OCI-LY7 (cell line): Measurements from ENCODE around the gene NDUFC1. TPM values are rescaled to one million over a fixed set of nuclear protein-coding genes. Genes with fewer than 3 reads are reported as not detected.
A peak's percentile ranks its signal among the peaks of the same experiment; 100 is the strongest.

Experiments used
- Bru-seq: library from RNA; stranded (reverse); fragments of 400-500 nt; gene quantifications from one replicate; lab custom pipeline; 2021; lab: Mats Ljungman, UMichigan
- BruChase-seq, 2 experiments: library from RNA; stranded (reverse); fragments of 400-500 nt; gene quantifications; one replicate each; lab custom pipeline; 2021; lab: Mats Ljungman, UMichigan
- BruUV-seq: library from RNA; stranded (reverse); fragments of 400-500 nt; replicated peaks from 2 replicates; lab custom pipeline; 2021; lab: Mats Ljungman, UMichigan
- CTCF ChIA-PET: fragments of 300-600 bp; sonication (Branson Sonifier 250); formaldehyde crosslinking; loops from one replicate; lab custom pipeline; 2022; ENCODE audit warnings: antibody characterized with exemption; ENCODE audit not compliant: unreplicated experiment; lab: Charles Lee
- POLR2A ChIA-PET: fragments of 300-600 bp; sonication (Branson Sonifier 250); formaldehyde crosslinking; loops from one replicate; lab custom pipeline; 2022; ENCODE audit warnings: antibody characterized with exemption; lab: Charles Lee
- DNase-seq: peaks from one replicate; pipeline ENCODE4 v3.0.0-alpha.2; 2015; ENCODE audit warnings: low spot score
- H2AFZ ChIP-seq: fragments of 200-600 bp; sonication (generic), shearing (Covaris generic); 2 replicates; pipeline ENCODE4 v1.6.1; 2014; ENCODE audit warnings: mild to moderate bottlenecking, antibody characterized with exemption, low read length, moderate library complexity
- H3K27ac ChIP-seq: fragments of 200-600 bp; sonication (generic); 2 replicates; pipeline ENCODE4 v1.5.1; 2014; ENCODE audit warnings: mixed run types, low read depth, mild to moderate bottlenecking, moderate library complexity, low read length, inconsistent platforms; ENCODE audit not compliant: poor library complexity, severe bottlenecking
- H3K36me3 ChIP-seq: fragments of 200-600 bp; sonication (generic); 2 replicates; pipeline ENCODE4 v1.6.1; 2014; ENCODE audit warnings: mild to moderate bottlenecking, antibody characterized with exemption, low read length, moderate library complexity, mixed read lengths; ENCODE audit not compliant: insufficient read depth
- H3K4me1 ChIP-seq: fragments of 200-600 bp; sonication (generic); 2 replicates; pipeline ENCODE4 v1.5.1; 2014; ENCODE audit warnings: mild to moderate bottlenecking, low read length; ENCODE audit not compliant: insufficient read depth, poor library complexity, severe bottlenecking
- H3K4me2 ChIP-seq: fragments of 200-600 bp; sonication (generic); 2 replicates; pipeline ENCODE4 v1.6.1; 2014; ENCODE audit warnings: mild to moderate bottlenecking, low read length
- H3K4me3 ChIP-seq: fragments of 200-600 bp; sonication (generic); 2 replicates; pipeline ENCODE4 v1.5.1; 2014; ENCODE audit warnings: mild to moderate bottlenecking, low read depth, low read length; ENCODE audit not compliant: poor library complexity, severe bottlenecking
- H3K79me2 ChIP-seq: fragments of 200-600 bp; sonication (generic); 2 replicates; pipeline ENCODE4 v1.6.1; 2016; ENCODE audit warnings: low read depth, mild to moderate bottlenecking, low read length, moderate library complexity, mixed read lengths; ENCODE audit not compliant: insufficient read depth
- H3K9me2 ChIP-seq: fragments of 200-600 bp; sonication (generic); 2 replicates; pipeline ENCODE4 v1.6.1; 2016; ENCODE audit warnings: mild to moderate bottlenecking, low read length, mixed read lengths; ENCODE audit not compliant: insufficient read depth
- H3K9me3 ChIP-seq: fragments of 200-600 bp; sonication (generic); 2 replicates; pipeline ENCODE4 v1.6.1; 2014; ENCODE audit warnings: mild to moderate bottlenecking, mixed run types, low read length, mixed read lengths
- H4K20me1 ChIP-seq: fragments of 200-600 bp; sonication (generic); 2 replicates; pipeline ENCODE4 v1.6.1; 2014; ENCODE audit warnings: mild to moderate bottlenecking, antibody characterized with exemption, low read length, moderate library complexity, mixed read lengths; ENCODE audit not compliant: insufficient read depth
- CTCF ChIP-seq: fragments of 200-600 bp; sonication (generic); conservative IDR thresholded peaks from 2 replicates; pipeline ENCODE4 v1.5.1; 2014; ENCODE audit warnings: mild to moderate bottlenecking, antibody characterized with exemption, low read length, moderate library complexity, mixed read lengths
- EZH2phosphoT487 ChIP-seq: fragments of 200-600 bp; sonication (generic); IDR thresholded peaks from 2 replicates; pipeline ENCODE4 v1.6.1; 2018; ENCODE audit warnings: low read depth, borderline replicate concordance, mild to moderate bottlenecking, mixed run types, antibody characterized with exemption, low read length, moderate library complexity, mixed read lengths
- intact Hi-C: fragments of 100-400 bp; cut with micrococcal nuclease; formaldehyde crosslinking; loops from one replicate; pipeline ENCODE4 v1.10.0; 2022; ENCODE audit not compliant: unreplicated experiment
- long read RNA-seq: library from polyadenylated mRNA; stranded (forward); transcript quantifications from one replicate; pipeline ENCODE4 v2.0.0, GENCODE V29; 2022
- total RNA-seq, 2 experiments: library from RNA; depleted of rRNA in 1 of 2; stranded (reverse); fragments of >200 nt in 1 of 2; shearing (Covaris generic) in 1 of 2; gene quantifications; 2 replicates each; pipeline ENCODE4 v1.2.3, GENCODE V29; 2014 to 2022

NDUFC1 gene
- 52.1 and 82.6 TPM in 2 replicates for total RNA-seq (2014; rRNA removed; shearing (Covaris generic))
- 63.6 and 69.2 TPM in 2 replicates for total RNA-seq (2022)
- Bru-seq, nascent RNA, result percentile 69 among the genes with signal in this experiment
- percentile 56 among the genes with signal in this experiment for BruChase-seq, experiment 1, labeled RNA remaining after a 6-hour chase
- percentile 55 among the genes with signal in this experiment for BruChase-seq, experiment 2, labeled RNA remaining after a 2-hour chase
- long read RNA-seq, transcript NDUFC1-209 (5 exons, 1,198 nt), result major isoform, 10 of 198 reads
- long read RNA-seq, partial matches to known transcripts, result 176 of 198 reads
- long read RNA-seq, other reads (novel, unspliced or antisense), result 8 of 198 reads

GRCh38 chr4:139301821-139302611 lies at the start of gene NDUFC1:
NDUFC1 (minus strand) TSS chr4:139302477; CDS start chr4:139295798, 6,679 bp downstream.
- POLR2A ChIA-PET, result interaction anchor here (0.6 to 3.0 kb wide), 12 partner anchors 10 to 1477 kb away, joined by 3 to 15 read pairs (median 4); no protein-coding TSS in a partner anchor
- Histone ChIP-seq H4K20me1 (peaks cover 26% of the 10 kb centered on the region), H3K4me1 (peaks cover 38% of the 10 kb centered on the region), H2AFZ (no peak within 1 kb of the TSS), H3K4me3 (peak within 1 kb of the TSS; percentile 84), H3K9me2 (no peaks in the 10 kb centered on the region), H3K9me3 (peaks cover 18% of the 10 kb centered on the region; the same call in 1 of the 2 replicates), H3K4me2 (peak within 1 kb of the TSS; percentile 94), H3K36me3 (peaks cover 51% of the 10 kb centered on the region), H3K79me2 (peaks cover 90% of the 10 kb centered on the region), H3K27ac (peak within 1 kb of the TSS; percentile 89)
- intact Hi-C loops, result loop anchor here (1.0 to 2.0 kb wide), 5 partner anchors 13 to 217 kb away; no protein-coding TSS in a partner anchor
- BruUV-seq, result no TSS peak
- DNase-seq, result peak; percentile 80
- TF ChIP-seq CTCF (peak; percentile 54), EZH2phosphoT487 (no peak)
- CTCF ChIA-PET, result interaction anchor here (2.8 kb wide), 1 partner anchor 70 kb away, joined by 8 read pairs; no protein-coding TSS in a partner anchor

- Histone ChIP-seq H3K9me2 (no peaks in the 10 kb centered on the region), H3K4me1 (peaks cover 34% of the 10 kb centered on the region), H2AFZ (no peak overlapping the region), H4K20me1 (peaks cover 13% of the 10 kb centered on the region; the same call in 1 of the 2 replicates), H3K4me2 (no peak overlapping the region), H3K4me3 (no peak overlapping the region), H3K9me3 (peaks cover 4% of the 10 kb centered on the region; the same call in 1 of the 2 replicates), H3K79me2 (peaks cover 97% of the 10 kb centered on the region), H3K27ac (no peak overlapping the region), H3K36me3 (peaks cover 98% of the 10 kb centered on the region)
- TF ChIP-seq EZH2phosphoT487 (no peak), CTCF (no peak)
- ChIA-PET POLR2A (interaction anchor here (0.6 to 1.5 kb wide), 3 partner anchors 14 to 35 kb away, joined by 3 to 4 read pairs (median 3); partner anchors contain the start of genes NAA15 and NDUFC1), CTCF (no interaction called here)
- intact Hi-C loops, result no loop called here
- DNase-seq, result no peak
- BruUV-seq, result TSS peak; percentile 56
These were observed 35.3 kb upstream of the NDUFC1 start for GRCh38 chr4:139337612-139338011.
